ENCODE measurements around the gene CDKL1. TPM values are rescaled to one million over a fixed set of nuclear protein-coding genes. Genes with fewer than 3 reads are reported as not detected.

The CDKL1 gene
- total RNA-seq, 2 donors from 2014 or later, result 3.6 to 10.2 TPM

DNA sequence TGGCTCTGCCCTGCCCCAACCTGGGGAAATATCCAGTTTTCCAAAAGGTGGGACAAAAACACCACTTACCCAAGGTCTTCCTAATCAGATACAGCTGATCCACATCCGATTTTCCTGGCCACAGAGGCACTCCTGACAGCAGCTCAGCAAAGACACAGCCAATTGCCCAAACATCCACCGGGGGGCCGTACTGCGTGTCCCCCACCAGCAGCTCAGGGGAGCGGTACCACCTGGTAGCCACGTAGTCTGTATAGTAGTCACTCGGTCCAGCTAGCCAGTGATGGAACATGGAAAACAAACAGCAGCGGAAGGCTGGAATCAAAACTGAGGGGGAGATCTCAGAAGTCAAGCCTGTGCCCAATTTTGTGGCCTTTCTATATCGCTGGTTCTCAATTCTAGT is 55.7 kb downstream of the CDKL1 start:
- no peaks in the 10 kb centered on the region for H3K9me3 Mint-ChIP-seq
- H3K27me3 Mint-ChIP-seq, result no peaks in the 10 kb centered on the region
- no peak overlapping the region for H3K4me3 Mint-ChIP-seq
- no peak overlapping the region for H3K27ac Mint-ChIP-seq
- no peak for ATAC-seq (replicated peaks)
- H3K4me1 Mint-ChIP-seq, result peaks cover 24% of the 10 kb centered on the region
- peaks cover 11% of the 10 kb centered on the region for H3K36me3 Mint-ChIP-seq (ENCODE audit: low read depth)

- no peak overlapping the region for H3K4me3 Mint-ChIP-seq
- H3K27me3 Mint-ChIP-seq, result no peaks in the 10 kb centered on the region
- ATAC-seq (replicated peaks), result no peak
- H3K4me1 Mint-ChIP-seq, result peaks cover 24% of the 10 kb centered on the region
- H3K9me3 Mint-ChIP-seq, result no peaks in the 10 kb centered on the region
- no peak overlapping the region for H3K27ac Mint-ChIP-seq
- peaks cover 11% of the 10 kb centered on the region for H3K36me3 Mint-ChIP-seq (ENCODE audit: low read depth)
These were observed 56.6 kb downstream of the CDKL1 start for GRCh38 chr14:50340045-50340444.

DNA sequence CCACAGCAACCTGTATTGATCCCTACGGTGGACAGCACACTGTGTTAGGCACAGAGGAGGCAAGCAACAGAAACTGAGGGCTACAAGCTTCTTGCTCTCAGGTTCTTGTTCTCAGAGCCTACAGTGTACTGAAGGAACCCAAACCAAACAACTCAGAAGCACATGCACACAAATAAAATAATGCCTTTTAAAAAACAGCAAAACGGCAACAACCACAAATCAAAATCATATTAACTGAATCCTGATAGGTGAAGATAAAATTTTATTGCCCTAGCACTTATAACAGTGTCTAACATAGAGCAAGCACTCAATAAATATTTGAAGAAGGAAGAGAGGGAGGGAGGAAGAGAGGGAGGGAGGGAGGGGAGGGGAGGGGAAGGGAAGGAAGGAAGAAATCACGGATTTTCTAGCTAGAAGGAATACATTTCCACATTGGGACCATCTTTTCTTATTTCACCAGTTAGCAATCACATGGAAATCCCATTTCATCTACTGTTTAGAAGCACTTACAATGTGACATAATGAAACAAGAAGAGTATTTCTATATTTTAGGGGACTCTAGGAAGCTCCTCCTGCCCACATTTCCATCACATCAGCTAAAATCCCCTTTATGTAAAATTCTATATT is 57.4 kb downstream of the CDKL1 start:
- no peak overlapping the region for H3K27ac Mint-ChIP-seq
- H3K4me3 Mint-ChIP-seq, result no peak overlapping the region
- peaks cover 3% of the 10 kb centered on the region for H3K36me3 Mint-ChIP-seq (ENCODE audit: low read depth)
- H3K27me3 Mint-ChIP-seq, result no peaks in the 10 kb centered on the region
- no peak for ATAC-seq (replicated peaks)
- H3K9me3 Mint-ChIP-seq, result no peaks in the 10 kb centered on the region
- peaks cover 16% of the 10 kb centered on the region for H3K4me1 Mint-ChIP-seq

DNA sequence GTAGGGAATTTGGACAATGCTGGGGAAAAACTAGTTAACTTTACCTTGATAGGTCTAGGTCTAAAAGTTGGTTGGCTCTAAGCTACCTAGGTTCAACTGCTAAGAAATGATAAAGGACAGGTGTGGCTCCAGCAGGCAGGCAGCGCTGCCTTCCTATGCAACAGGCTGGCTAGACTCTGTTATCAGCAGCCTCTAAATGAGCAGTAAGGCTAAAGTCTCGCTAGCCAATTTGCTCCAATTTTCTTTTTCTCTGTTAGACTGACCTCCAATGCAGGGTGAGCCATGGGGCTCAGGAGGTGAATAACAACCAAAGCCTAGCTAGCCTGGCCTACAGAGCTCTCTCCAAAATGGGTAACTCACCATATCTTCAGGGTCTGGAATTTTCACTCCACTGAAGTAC is 58.1 kb downstream of the CDKL1 start:
- Mint-ChIP-seq H3K4me1 (peaks cover 9% of the 10 kb centered on the region), H3K4me3 (no peak overlapping the region), H3K27me3 (no peaks in the 10 kb centered on the region), H3K27ac (no peak overlapping the region), H3K9me3 (no peaks in the 10 kb centered on the region), H3K36me3 (ENCODE audit: low read depth) (no peaks in the 10 kb centered on the region)
- ATAC-seq (replicated peaks), result no peak

DNA sequence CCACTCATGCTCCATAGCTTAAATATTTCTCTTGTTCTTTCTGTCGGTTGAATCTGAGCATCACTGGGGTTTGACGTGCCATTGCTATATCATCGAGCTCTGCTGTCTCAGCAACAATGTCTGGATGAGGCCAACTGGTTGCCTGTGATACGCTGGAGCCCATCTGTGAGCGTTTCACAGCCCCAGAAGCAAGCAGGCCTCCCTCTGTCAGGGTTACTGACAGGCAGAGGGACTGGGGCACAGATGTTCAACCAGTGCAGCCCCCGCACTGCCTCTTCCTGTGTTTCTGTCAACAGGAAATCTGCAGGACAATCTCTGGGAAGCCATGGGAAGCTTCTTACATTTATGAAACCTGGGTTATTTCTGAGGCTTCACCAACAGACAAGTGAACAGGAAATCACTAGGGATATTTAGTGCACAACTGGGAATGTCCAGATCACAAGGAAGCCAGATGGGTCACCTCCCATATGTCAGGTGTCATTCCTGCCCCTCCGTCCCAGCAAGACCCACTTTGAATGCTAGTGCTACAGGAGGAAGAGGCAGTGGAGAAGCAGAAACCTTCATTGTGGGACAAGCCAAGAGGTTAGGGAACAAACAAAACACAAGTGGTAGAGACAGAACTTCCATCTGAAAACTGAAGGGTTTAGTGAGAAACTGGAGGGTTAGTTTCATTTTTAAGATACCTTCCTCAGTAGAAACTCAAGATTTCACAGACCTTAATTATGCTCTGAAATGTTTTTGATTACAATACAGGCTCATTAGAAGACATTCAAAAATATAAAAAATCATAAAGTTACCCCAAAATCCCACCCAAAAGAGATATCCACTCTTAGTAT is 60.5 kb downstream of the CDKL1 start:
- Mint-ChIP-seq H3K36me3 (ENCODE audit: low read depth) (peaks cover 16% of the 10 kb centered on the region), H3K27me3 (no peaks in the 10 kb centered on the region), H3K4me3 (peak overlapping the region; percentile 50), H3K9me3 (no peaks in the 10 kb centered on the region), H3K4me1 (peaks cover 6% of the 10 kb centered on the region), H3K27ac (peak overlapping the region; percentile 41)
- no peak for ATAC-seq (replicated peaks)

DNA sequence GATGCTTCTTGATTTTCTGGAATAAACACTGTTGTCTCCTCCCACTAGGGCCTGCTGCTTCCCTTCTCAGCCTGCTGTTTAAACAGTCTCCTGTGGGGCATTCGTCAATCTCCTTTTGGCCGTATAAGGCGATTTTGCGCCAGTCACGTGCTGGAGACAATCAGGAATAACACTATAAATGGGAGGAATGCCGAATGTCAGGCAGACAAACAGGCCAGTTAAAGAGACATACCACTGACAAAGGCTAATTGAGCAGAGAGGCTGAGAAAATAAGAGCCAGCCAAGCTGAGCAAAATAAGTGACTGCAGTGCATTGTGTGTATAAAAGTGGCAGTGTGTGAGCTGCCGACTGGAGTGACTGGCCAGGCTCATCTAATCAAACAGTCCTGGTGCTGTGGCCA is 61.3 kb downstream of the CDKL1 start:
- no peak for ATAC-seq (replicated peaks)
- Mint-ChIP-seq H3K4me1 (peaks cover 6% of the 10 kb centered on the region), H3K27ac (no peak overlapping the region), H3K36me3 (ENCODE audit: low read depth) (peaks cover 16% of the 10 kb centered on the region), H3K4me3 (no peak overlapping the region), H3K27me3 (no peaks in the 10 kb centered on the region), H3K9me3 (no peaks in the 10 kb centered on the region)

DNA sequence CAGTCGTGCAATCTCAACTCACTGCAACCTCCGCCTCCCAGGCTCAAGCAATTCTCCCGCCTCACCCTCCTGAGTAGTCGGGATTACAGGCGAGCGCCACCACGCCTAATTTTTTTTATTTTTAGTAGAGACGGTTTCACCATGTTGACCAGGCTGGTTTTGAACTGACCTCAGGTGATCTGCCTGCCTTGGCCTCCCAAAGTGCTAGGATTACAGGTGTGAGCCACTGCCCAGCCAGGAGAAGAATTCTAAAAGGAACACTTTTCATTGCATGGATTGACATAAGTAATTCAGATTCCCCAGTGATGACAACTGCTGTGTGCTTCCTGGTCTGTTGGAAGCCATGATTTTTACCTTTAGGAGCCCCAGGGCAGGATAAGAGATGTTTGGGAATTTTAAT is 62.5 kb downstream of the CDKL1 start:
- Mint-ChIP-seq H3K27me3 (no peaks in the 10 kb centered on the region), H3K36me3 (ENCODE audit: low read depth) (peaks cover 25% of the 10 kb centered on the region), H3K4me1 (peaks cover 6% of the 10 kb centered on the region), H3K27ac (no peak overlapping the region), H3K9me3 (no peaks in the 10 kb centered on the region), H3K4me3 (no peak overlapping the region)
- no peak for ATAC-seq (replicated peaks)

GRCh38 chr14:50333014-50333509 is 63.6 kb downstream of the CDKL1 start:
- H3K27me3 Mint-ChIP-seq, result no peaks in the 10 kb centered on the region
- H3K9me3 Mint-ChIP-seq, result no peaks in the 10 kb centered on the region
- peaks cover 33% of the 10 kb centered on the region for H3K36me3 Mint-ChIP-seq (ENCODE audit: low read depth)
- H3K27ac Mint-ChIP-seq, result no peak overlapping the region
- peak; percentile 46 for ATAC-seq (replicated peaks)
- peaks cover 6% of the 10 kb centered on the region for H3K4me1 Mint-ChIP-seq
- no peak overlapping the region for H3K4me3 Mint-ChIP-seq

- Mint-ChIP-seq H3K4me1 (peaks cover 6% of the 10 kb centered on the region), H3K9me3 (no peaks in the 10 kb centered on the region), H3K27me3 (no peaks in the 10 kb centered on the region), H3K27ac (no peak overlapping the region), H3K4me3 (no peak overlapping the region), H3K36me3 (ENCODE audit: low read depth) (peaks cover 47% of the 10 kb centered on the region)
- no peak for ATAC-seq (replicated peaks)
These were observed 65.1 kb downstream of the CDKL1 start for GRCh38 chr14:50331596-50331995.

- no peak overlapping the region for H3K4me3 Mint-ChIP-seq
- peaks cover 10% of the 10 kb centered on the region for H3K4me1 Mint-ChIP-seq
- H3K9me3 Mint-ChIP-seq, result no peaks in the 10 kb centered on the region
- no peak overlapping the region for H3K27ac Mint-ChIP-seq
- H3K36me3 Mint-ChIP-seq (ENCODE audit: low read depth), result peaks cover 41% of the 10 kb centered on the region
- ATAC-seq (replicated peaks), result peak; percentile 95
- no peaks in the 10 kb centered on the region for H3K27me3 Mint-ChIP-seq
These were observed 75.5 kb downstream of the CDKL1 start for GRCh38 chr14:50321009-50321660.

- Mint-ChIP-seq H3K36me3 (ENCODE audit: low read depth) (peaks cover 39% of the 10 kb centered on the region), H3K4me3 (no peak overlapping the region), H3K4me1 (peaks cover 14% of the 10 kb centered on the region), H3K9me3 (no peaks in the 10 kb centered on the region), H3K27me3 (no peaks in the 10 kb centered on the region), H3K27ac (no peak overlapping the region)
- ATAC-seq (replicated peaks), result peak; percentile 40
These were observed 76.4 kb downstream of the CDKL1 start for GRCh38 chr14:50320283-50320682.

DNA sequence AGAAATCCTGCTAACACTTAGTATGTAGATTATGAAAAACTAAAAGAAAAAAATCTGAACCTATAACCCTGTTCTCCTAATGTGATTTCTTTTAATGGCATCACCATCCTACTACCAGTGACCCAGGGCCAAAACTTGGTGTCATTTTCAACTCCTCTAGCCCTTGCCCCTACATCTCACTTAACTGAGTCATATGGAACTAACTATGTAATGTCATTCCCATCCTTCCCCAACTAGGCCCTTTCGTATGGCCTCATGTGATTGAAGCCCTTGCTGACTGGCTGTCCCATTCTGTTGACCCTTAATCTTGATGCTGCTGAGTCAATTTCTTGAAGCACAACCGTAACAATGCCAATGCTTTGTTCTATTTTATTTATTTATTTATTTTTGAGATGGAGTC is 77.0 kb downstream of the CDKL1 start:
- no peak overlapping the region for H3K4me3 Mint-ChIP-seq
- peaks cover 34% of the 10 kb centered on the region for H3K36me3 Mint-ChIP-seq (ENCODE audit: low read depth)
- no peaks in the 10 kb centered on the region for H3K27me3 Mint-ChIP-seq
- H3K9me3 Mint-ChIP-seq, result no peaks in the 10 kb centered on the region
- no peak for ATAC-seq (replicated peaks)
- H3K4me1 Mint-ChIP-seq, result peaks cover 14% of the 10 kb centered on the region
- H3K27ac Mint-ChIP-seq, result no peak overlapping the region

GRCh38 chr14:50319293-50319692 is 77.4 kb downstream of the CDKL1 start:
- Mint-ChIP-seq H3K9me3 (no peaks in the 10 kb centered on the region), H3K36me3 (ENCODE audit: low read depth) (peaks cover 31% of the 10 kb centered on the region), H3K27ac (no peak overlapping the region), H3K4me1 (peaks cover 14% of the 10 kb centered on the region), H3K4me3 (no peak overlapping the region), H3K27me3 (no peaks in the 10 kb centered on the region)
- no peak for ATAC-seq (replicated peaks)

- H3K4me1 Mint-ChIP-seq, result peaks cover 14% of the 10 kb centered on the region
- ATAC-seq (replicated peaks), result no peak
- no peaks in the 10 kb centered on the region for H3K27me3 Mint-ChIP-seq
- peaks cover 26% of the 10 kb centered on the region for H3K36me3 Mint-ChIP-seq (ENCODE audit: low read depth)
- no peak overlapping the region for H3K4me3 Mint-ChIP-seq
- no peaks in the 10 kb centered on the region for H3K9me3 Mint-ChIP-seq
- H3K27ac Mint-ChIP-seq, result no peak overlapping the region
These were observed 78.6 kb downstream of the CDKL1 start for GRCh38 chr14:50318031-50318626.
